Keratinocyte (primary cell): ENCODE results near the gene MFN2. TPM values are rescaled to one million over a fixed set of nuclear protein-coding genes. Genes with fewer than 3 reads are reported as not detected.

Experiments
- DNase-seq: peaks from one replicate; pipeline ENCODE4 v3.0.0-alpha.2; 2011; ENCODE audit warnings: low read depth, missing footprints, low spot score
- FAIRE-seq: peaks from 2 replicates; lab custom pipeline; 2011; peaks lifted over from hg19 to GRCh38; lab: Jason Lieb, UNC
- H2AFZ ChIP-seq: 2 replicates; pipeline ENCODE4 v1.6.0; 2012; ENCODE audit warnings: low read length, control low read depth, inconsistent platforms; ENCODE audit not compliant: control insufficient read depth
- H3K27ac ChIP-seq: 2 replicates; pipeline ENCODE4 v1.5.1; 2011; ENCODE audit warnings: low read length; ENCODE audit not compliant: control insufficient read depth, insufficient read depth
- H3K27me3 ChIP-seq: 3 replicates; pipeline ENCODE4 v1.6.0; 2011; ENCODE audit warnings: low read length; ENCODE audit not compliant: control insufficient read depth, insufficient read depth; ENCODE audit errors: extremely low read depth
- H3K36me3 ChIP-seq, 2 experiments: 2 replicates in 1 of 2; 3 replicates in 1 of 2; pipeline ENCODE4 v1.5.1; 2011; ENCODE audit warnings: low read length in 2 of 2, mild to moderate bottlenecking in 1 of 2; ENCODE audit not compliant: control insufficient read depth in 2 of 2, insufficient read depth in 2 of 2; ENCODE audit errors: extremely low read depth in 1 of 2
- H3K4me1 ChIP-seq: 3 replicates; pipeline ENCODE4 v1.5.1; 2011; ENCODE audit warnings: low read length; ENCODE audit not compliant: control insufficient read depth, insufficient read depth; ENCODE audit errors: extremely low read depth
- H3K4me2 ChIP-seq: 3 replicates; pipeline ENCODE4 v1.6.0; 2011; ENCODE audit warnings: low read depth, low read length; ENCODE audit not compliant: control insufficient read depth, insufficient read depth; ENCODE audit errors: extremely low read depth
- H3K4me3 ChIP-seq, 3 experiments: fragments of 200-600 bp in 1 of 3; sonication (generic) in 1 of 3; 2 replicates in 2 of 3; 3 replicates in 1 of 3; pipeline ENCODE4 v1.5.1; 2011 to 2016; ENCODE audit warnings: low read length in 3 of 3, mild to moderate bottlenecking in 3 of 3, control low read depth in 2 of 3, inconsistent platforms in 1 of 3, low read depth in 1 of 3, mixed read lengths in 1 of 3, mixed run types in 1 of 3, moderate library complexity in 1 of 3; ENCODE audit not compliant: control insufficient read depth in 2 of 3, insufficient read depth in 2 of 3; ENCODE audit errors: extremely low read depth in 1 of 3
- H3K79me2 ChIP-seq: 2 replicates; pipeline ENCODE4 v1.6.0; 2012; ENCODE audit warnings: low read length; ENCODE audit not compliant: control insufficient read depth, insufficient read depth
- H3K9ac ChIP-seq: 3 replicates; pipeline ENCODE4 v1.6.0; 2011; ENCODE audit warnings: low read length; ENCODE audit not compliant: control insufficient read depth, insufficient read depth; ENCODE audit errors: extremely low read depth
- H3K9me1 ChIP-seq: 3 replicates; pipeline ENCODE4 v1.6.0; 2011; ENCODE audit warnings: low read length; ENCODE audit not compliant: control insufficient read depth, insufficient read depth; ENCODE audit errors: extremely low read depth
- H3K9me3 ChIP-seq: 2 replicates; pipeline ENCODE4 v1.5.1; 2012; ENCODE audit warnings: low read depth, low read length; ENCODE audit not compliant: control insufficient read depth
- H4K20me1 ChIP-seq: 3 replicates; pipeline ENCODE4 v1.6.0; 2011; ENCODE audit warnings: low read length; ENCODE audit not compliant: control insufficient read depth, insufficient read depth; ENCODE audit errors: extremely low read depth
- CTCF ChIP-seq, 3 experiments: IDR thresholded peaks in 1 of 3; conservative IDR thresholded peaks in 1 of 3; optimal IDR thresholded peaks in 1 of 3; 2 replicates in 2 of 3; 3 replicates in 1 of 3; pipeline versions ENCODE3 to v1.5.1; 2011; ENCODE audit warnings: low read length in 3 of 3, mild to moderate bottlenecking in 3 of 3, moderate library complexity in 2 of 3, control low read depth in 1 of 3, inconsistent platforms in 1 of 3; ENCODE audit not compliant: insufficient read depth in 2 of 3; ENCODE audit errors: extremely low read depth in 1 of 3
- EZH2 ChIP-seq: IDR thresholded peaks from one replicate; pipeline ENCODE4 v1.6.1; 2012; ENCODE audit warnings: inconsistent platforms, mild to moderate bottlenecking, low read length, moderate library complexity
- dilution Hi-C: fragments of 300-500 bp; cut with MboI; formaldehyde crosslinking; loops from one replicate; pipeline ENCODE4 v1.7.0; 2020; ENCODE audit warnings: low sequenced_read_pairs; ENCODE audit not compliant: extremely low pct_ligation_motif_present
- polyA plus RNA-seq, 5 experiments: library from polyadenylated mRNA; depleted of rRNA in 3 of 5; stranded (reverse) in 3 of 5; stranded (forward) in 1 of 5; unstranded in 1 of 5; fragments of >200 nt; gene quantifications; 1 replicate in 1 of 5; 2 replicates in 3 of 5; 3 replicates in 1 of 5; pipeline versions ENCODE4 v1.2.1 to v1.2.3, GENCODE V29; 2011 to 2012; ENCODE audit warnings: missing spikeins in 2 of 5, low read depth in 1 of 5, low replicate concordance in 1 of 5
- small RNA-seq, 3 experiments: library from RNA; depleted of rRNA; stranded (forward); fragments of <200 nt; gene quantifications; one replicate each; pipeline ENCODE3, GENCODE V24; 2012; ENCODE audit warnings: low read depth in 3 of 3, low replicate concordance in 1 of 3; ENCODE audit not compliant: insufficient read length in 3 of 3

MFN2 gene
- polyA plus RNA-seq, 1 donor (not counting 4 experiments of a cell fraction or from before 2014, with no cell fraction given) = 102 TPM

DNA sequence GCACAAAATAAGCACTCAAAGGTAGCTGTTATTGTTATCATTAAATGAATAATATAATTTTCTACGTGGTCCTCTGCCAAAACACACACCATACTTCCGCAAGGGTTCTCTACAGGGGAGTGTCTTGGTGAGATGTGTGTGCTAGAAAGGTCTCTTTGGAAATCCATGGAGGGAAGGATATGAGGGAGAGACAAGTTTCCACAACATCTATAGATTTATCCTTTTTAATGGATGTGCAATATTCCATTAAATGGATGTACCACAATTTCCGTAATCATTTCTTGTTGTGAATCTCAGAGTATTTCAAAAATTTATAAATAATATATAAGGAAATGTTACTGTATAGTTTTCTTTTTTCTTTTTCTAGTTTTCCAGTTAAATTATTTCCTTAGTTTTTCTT, 80.3 kb downstream of the MFN2 start:
- no peak for TF ChIP-seq EZH2
- no peak for TF ChIP-seq CTCF (optimal IDR thresholded peaks at IDR 0.05 in 1 of 3, IDR thresholded peaks at IDR 0.05 in 1 of 3, conservative IDR thresholded peaks at IDR 0.05 in 1 of 3; ENCODE audit: extremely low read depth in 1 of 3, insufficient read depth in 2 of 3, low read length in 3 of 3)
- peaks cover 19% of the 10 kb centered on the region for H3K4me1 ChIP-seq
- DNase-seq (no peak), FAIRE-seq (no peak)
- no peak overlapping the region for H3K27ac ChIP-seq
- no peaks in the 10 kb centered on the region for H3K9me1 ChIP-seq
- H3K4me2 ChIP-seq = no peak overlapping the region
- H3K4me3 ChIP-seq = no peak overlapping the region
- no peaks in the 10 kb centered on the region for H3K36me3 ChIP-seq
- dilution Hi-C loops = no loop called here
- H4K20me1 ChIP-seq = no peaks in the 10 kb centered on the region
- no peaks in the 10 kb centered on the region for H3K9me3 ChIP-seq
- no peaks in the 10 kb centered on the region for H3K79me2 ChIP-seq
- H2AFZ ChIP-seq = no peak overlapping the region
- peaks cover 39% of the 10 kb centered on the region for H3K27me3 ChIP-seq
- no peak overlapping the region for H3K9ac ChIP-seq

Small RNA genes lying within 50 kb of the gene (small RNA-seq; reads per million reads assigned to genes)
- 0 reads per million in 3 experiments for gene AL096840.1
- 0 to 0.67 (median 0) reads per million in 3 experiments for gene MIR6729
- gene RF00019 = 0 reads per million in 3 experiments
- 0 reads per million in 3 experiments for gene RN7SL649P

Other genes with a start within 250 kb of the MFN2 start
- gene AGTRAP, start 244.3 kb upstream of the MFN2 start, polyA plus RNA-seq = 36.7 to 75.6 TPM (median 65.8 TPM) in 3 replicates
- gene C1orf167, start 218.3 kb upstream of the MFN2 start, polyA plus RNA-seq = not detected in 3 replicates
- gene MTHFR, start 174.5 kb upstream of the MFN2 start, polyA plus RNA-seq = 5.1 to 8.3 TPM (median 5.2 TPM) in 3 replicates
- 5.2 to 9.8 TPM (median 7.4 TPM) in 3 replicates for gene CLCN6, start 174.3 kb upstream of the MFN2 start, polyA plus RNA-seq
- gene NPPA, start 132.7 kb upstream of the MFN2 start, polyA plus RNA-seq = not detected in 3 replicates
- gene NPPB, start 121.5 kb upstream of the MFN2 start, polyA plus RNA-seq = not detected in 3 replicates
- gene KIAA2013, start 54.0 kb upstream of the MFN2 start, polyA plus RNA-seq = 26.7 to 51.9 TPM (median 31.1 TPM) in 3 replicates
- gene PLOD1, start 45.7 kb upstream of the MFN2 start, polyA plus RNA-seq = 63.6 to 91.9 TPM (median 88.4 TPM) in 3 replicates
- 14.3 to 30.6 TPM (median 18.2 TPM) in 3 replicates for gene MIIP, start 39.1 kb downstream of the MFN2 start, polyA plus RNA-seq
- 0.02 to 0.09 TPM (median 0.03 TPM) in 3 replicates for gene TNFRSF8, start 82.9 kb downstream of the MFN2 start, polyA plus RNA-seq
- gene TNFRSF1B, start 186.5 kb downstream of the MFN2 start, polyA plus RNA-seq = 0.02 to 0.04 TPM (median 0.04 TPM) in 3 replicates
- gene VPS13D, start 249.6 kb downstream of the MFN2 start, polyA plus RNA-seq = 19.0 to 24.3 TPM (median 20.4 TPM) in 3 replicates